Endodermal cell (in vitro differentiated cells): ENCODE results near the gene NRG2. TPM values are rescaled to one million over a fixed set of nuclear protein-coding genes. Genes with fewer than 3 reads are reported as not detected.

Experiments
- DNase-seq: peaks from one replicate; pipeline ENCODE4 v3.0.0-alpha.2; 2017
- H3K27ac ChIP-seq: 2 replicates; pipeline ENCODE4 v1.5.1; 2013; ENCODE audit warnings: mild to moderate bottlenecking, low read depth, low read length, moderate library complexity
- H3K27me3 ChIP-seq: 2 replicates; pipeline ENCODE4 v1.6.1; 2013; ENCODE audit warnings: mild to moderate bottlenecking, low read length, moderate library complexity; ENCODE audit not compliant: insufficient read depth, control insufficient read depth, poor library complexity, severe bottlenecking
- H3K36me3 ChIP-seq: 2 replicates; pipeline ENCODE4 v1.7.0; 2013; ENCODE audit warnings: mild to moderate bottlenecking, low read length, moderate library complexity; ENCODE audit not compliant: control insufficient read depth, insufficient read depth
- H3K4me1 ChIP-seq: one replicate; pipeline ENCODE4 v1.7.0; 2013; ENCODE audit warnings: low read length; ENCODE audit not compliant: control insufficient read depth, insufficient read depth
- H3K4me3 ChIP-seq: 2 replicates; pipeline ENCODE4 v1.5.1; 2013; ENCODE audit warnings: mild to moderate bottlenecking, low read length, moderate library complexity
- H3K9ac ChIP-seq: 2 replicates; pipeline ENCODE4 v1.6.1; 2013; ENCODE audit warnings: mild to moderate bottlenecking, low read length, moderate library complexity; ENCODE audit not compliant: poor library complexity, severe bottlenecking; ENCODE audit errors: extremely low read depth
- H3K9me3 ChIP-seq: 2 replicates; pipeline ENCODE4 v1.6.1; 2013; ENCODE audit warnings: mild to moderate bottlenecking, low read length, moderate library complexity; ENCODE audit not compliant: control insufficient read depth
- H3K27ac Mint-ChIP-seq: 2 replicates; pipeline ENCODE4 v1.8.0; 2020; ENCODE audit warnings: mixed read lengths
- H3K27me3 Mint-ChIP-seq: 2 replicates; pipeline ENCODE4 v1.8.0; 2021; ENCODE audit warnings: mild to moderate bottlenecking, mixed read lengths; ENCODE audit not compliant: insufficient read depth
- H3K36me3 Mint-ChIP-seq: 2 replicates; pipeline ENCODE4 v1.8.0; 2020; ENCODE audit warnings: low read depth, mixed read lengths
- H3K4me1 Mint-ChIP-seq: 2 replicates; pipeline ENCODE4 v1.8.0; 2020; ENCODE audit warnings: mixed read lengths
- H3K4me3 Mint-ChIP-seq: 2 replicates; pipeline ENCODE4 v1.8.0; 2020; ENCODE audit warnings: mild to moderate bottlenecking, moderate library complexity, mixed read lengths
- H3K9me3 Mint-ChIP-seq: 2 replicates; pipeline ENCODE4 v1.8.0; 2020; ENCODE audit warnings: mild to moderate bottlenecking, mixed read lengths
- CTCF ChIP-seq: fragments of 200-600 bp; sonication (generic); conservative IDR thresholded peaks from 2 replicates; pipeline ENCODE4 v1.5.0; 2021; ENCODE audit warnings: antibody characterized with exemption, mild to moderate bottlenecking
- WGBS, 2 experiments: methylation state at CpG; one replicate each; pipeline versions ENCODE4 v1.1.5 to v1.1.7; 2013; ENCODE audit warnings: missing lambda C conversion rate in 2 of 2, mixed read lengths in 1 of 2; ENCODE audit not compliant: insufficient coverage in 1 of 2, insufficient read length in 1 of 2; 5-methylcytosine and 5-hydroxymethylcytosine counted together
- total RNA-seq, 2 donors: library from RNA; stranded (reverse); fragmentation: NEBNext Ultra II Directional in 1 of 2; extraction: Animal tissue kit (Norgen Biotek cat#: 25700) in 1 of 2; gene quantifications; 2 replicates in 1 of 2; 3 replicates in 1 of 2; pipeline ENCODE4 v1.2.1, GENCODE V29; 2021

The NRG2 gene
- total RNA-seq, 2 donors from 2014 or later: 10.8 to 12.5 TPM

- H3K4me3 Mint-ChIP-seq: no peak overlapping the region
- Histone ChIP-seq H3K4me1 (no peaks in the 10 kb centered on the region), H3K27me3 (peaks cover 100% of the 10 kb centered on the region), H3K36me3 (no peaks in the 10 kb centered on the region), H3K4me3 (no peak overlapping the region), H3K9ac (no peak overlapping the region), H3K27ac (no peak overlapping the region), H3K9me3 (no peaks in the 10 kb centered on the region)
- no peak for TF ChIP-seq CTCF
- no peak overlapping the region for H3K27ac Mint-ChIP-seq
- DNase-seq: no peak
- H3K4me1 Mint-ChIP-seq: peaks cover 6% of the 10 kb centered on the region
- no peaks in the 10 kb centered on the region for H3K9me3 Mint-ChIP-seq
- peaks cover 75% of the 10 kb centered on the region for H3K27me3 Mint-ChIP-seq
- H3K36me3 Mint-ChIP-seq: no peaks in the 10 kb centered on the region
- WGBS, 2 experiments: 89% methylated on average over 2 of the region's 2 CpGs; no CpG with 5 or more reads in 1 of the 2 experiments
Measured at GRCh38 chr5:140007311-140007710, 35.8 kb downstream of the NRG2 start.

- no peak for DNase-seq
- TF ChIP-seq CTCF: no peak
- Histone ChIP-seq H3K27me3 (peaks cover 88% of the 10 kb centered on the region), H3K9me3 (no peaks in the 10 kb centered on the region), H3K36me3 (no peaks in the 10 kb centered on the region), H3K4me3 (no peak overlapping the region), H3K9ac (no peak overlapping the region), H3K27ac (no peak overlapping the region), H3K4me1 (no peaks in the 10 kb centered on the region)
- H3K4me1 Mint-ChIP-seq: peaks cover 8% of the 10 kb centered on the region
- 79 to 84% methylated on average over 4 of the region's 4 CpGs for WGBS, 2 experiments
- H3K9me3 Mint-ChIP-seq: no peaks in the 10 kb centered on the region
- H3K27me3 Mint-ChIP-seq: peaks cover 85% of the 10 kb centered on the region
- no peak overlapping the region for H3K27ac Mint-ChIP-seq
- no peak overlapping the region for H3K4me3 Mint-ChIP-seq
- no peaks in the 10 kb centered on the region for H3K36me3 Mint-ChIP-seq
Measured at GRCh38 chr5:140005145-140005591, 37.9 kb downstream of the NRG2 start.

- Histone ChIP-seq H3K27me3 (peaks cover 88% of the 10 kb centered on the region), H3K9ac (no peak overlapping the region), H3K36me3 (no peaks in the 10 kb centered on the region), H3K4me3 (no peak overlapping the region), H3K4me1 (no peaks in the 10 kb centered on the region), H3K27ac (no peak overlapping the region), H3K9me3 (no peaks in the 10 kb centered on the region)
- no peak overlapping the region for H3K27ac Mint-ChIP-seq
- DNase-seq: no peak
- H3K27me3 Mint-ChIP-seq: peaks cover 88% of the 10 kb centered on the region
- no peaks in the 10 kb centered on the region for H3K36me3 Mint-ChIP-seq
- no peak for TF ChIP-seq CTCF
- peaks cover 8% of the 10 kb centered on the region for H3K4me1 Mint-ChIP-seq
- no peak overlapping the region for H3K4me3 Mint-ChIP-seq
- WGBS, 2 experiments: 95 to 100% methylated on average over 1 to 2 of the region's 2 CpGs
- H3K9me3 Mint-ChIP-seq: no peaks in the 10 kb centered on the region
Measured at GRCh38 chr5:140004174-140004573, 38.9 kb downstream of the NRG2 start.
